A673 (cell line): Measurements from ENCODE around the gene MMP21.

Experiments used
- EZH2 ChIP-seq: fragments of 200-600 bp; sonication (generic); IDR thresholded peaks from 2 replicates; pipeline ENCODE4 v1.6.1; 2017; ENCODE audit warnings: borderline replicate concordance, low read depth, mild to moderate bottlenecking, mixed read lengths, antibody characterized with exemption, low read length; ENCODE audit not compliant: poor library complexity, severe bottlenecking
- TF ChIP-seq, protein P1 (sequence below): fragments of 300-800, 200-600 bp; sonication (generic); conservative IDR thresholded peaks from 2 replicates; pipeline ENCODE4 v1.5.1; 2017; ENCODE audit warnings: low read depth, mild to moderate bottlenecking, antibody characterized with exemption, low read length, moderate library complexity, mixed read lengths

DNA sequence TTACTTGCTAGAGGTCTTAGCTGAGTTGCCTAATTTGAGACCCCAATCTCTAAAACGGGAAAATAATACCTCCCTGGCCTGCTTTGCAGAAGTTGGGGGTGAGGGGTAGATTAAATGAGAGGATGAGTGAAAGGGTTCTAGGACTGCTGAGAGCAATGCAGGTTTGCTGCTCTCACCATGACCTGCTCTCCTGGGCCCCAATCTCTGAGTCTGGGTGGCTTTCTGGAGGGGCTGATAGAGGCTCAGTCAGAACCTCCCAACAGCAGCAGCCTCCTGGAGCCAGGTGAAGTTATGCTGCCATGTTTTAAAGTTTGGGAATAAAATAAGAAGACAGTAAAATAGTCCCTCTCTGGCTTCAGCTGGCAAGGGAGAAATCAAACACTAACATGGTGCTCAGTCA is 40.1 kb upstream of the MMP21 start:
- TF ChIP-seq, protein P1, sequence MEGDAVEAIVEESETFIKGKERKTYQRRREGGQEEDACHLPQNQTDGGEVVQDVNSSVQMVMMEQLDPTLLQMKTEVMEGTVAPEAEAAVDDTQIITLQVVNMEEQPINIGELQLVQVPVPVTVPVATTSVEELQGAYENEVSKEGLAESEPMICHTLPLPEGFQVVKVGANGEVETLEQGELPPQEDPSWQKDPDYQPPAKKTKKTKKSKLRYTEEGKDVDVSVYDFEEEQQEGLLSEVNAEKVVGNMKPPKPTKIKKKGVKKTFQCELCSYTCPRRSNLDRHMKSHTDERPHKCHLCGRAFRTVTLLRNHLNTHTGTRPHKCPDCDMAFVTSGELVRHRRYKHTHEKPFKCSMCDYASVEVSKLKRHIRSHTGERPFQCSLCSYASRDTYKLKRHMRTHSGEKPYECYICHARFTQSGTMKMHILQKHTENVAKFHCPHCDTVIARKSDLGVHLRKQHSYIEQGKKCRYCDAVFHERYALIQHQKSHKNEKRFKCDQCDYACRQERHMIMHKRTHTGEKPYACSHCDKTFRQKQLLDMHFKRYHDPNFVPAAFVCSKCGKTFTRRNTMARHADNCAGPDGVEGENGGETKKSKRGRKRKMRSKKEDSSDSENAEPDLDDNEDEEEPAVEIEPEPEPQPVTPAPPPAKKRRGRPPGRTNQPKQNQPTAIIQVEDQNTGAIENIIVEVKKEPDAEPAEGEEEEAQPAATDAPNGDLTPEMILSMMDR: no peak
- TF ChIP-seq EZH2: no peak
